HG03460 (cell line): ENCODE measurements around the gene PLOD1.
"Not testable (repeated sequence)": the region's sequence is repeated elsewhere in the genome, so short reads cannot be mapped to it uniquely, and the experiment has no call there.

Source experiments
- ATAC-seq: cut with Tn5 transposase; IDR thresholded peaks from one replicate; pipeline ENCODE4 v1.9.1; 2021; ENCODE audit not compliant: unreplicated experiment

Gene PLOD1

GRCh38 chr1:12003762-12004161 is 69.2 kb downstream of the PLOD1 start:
- no peak for ATAC-seq

DNA sequence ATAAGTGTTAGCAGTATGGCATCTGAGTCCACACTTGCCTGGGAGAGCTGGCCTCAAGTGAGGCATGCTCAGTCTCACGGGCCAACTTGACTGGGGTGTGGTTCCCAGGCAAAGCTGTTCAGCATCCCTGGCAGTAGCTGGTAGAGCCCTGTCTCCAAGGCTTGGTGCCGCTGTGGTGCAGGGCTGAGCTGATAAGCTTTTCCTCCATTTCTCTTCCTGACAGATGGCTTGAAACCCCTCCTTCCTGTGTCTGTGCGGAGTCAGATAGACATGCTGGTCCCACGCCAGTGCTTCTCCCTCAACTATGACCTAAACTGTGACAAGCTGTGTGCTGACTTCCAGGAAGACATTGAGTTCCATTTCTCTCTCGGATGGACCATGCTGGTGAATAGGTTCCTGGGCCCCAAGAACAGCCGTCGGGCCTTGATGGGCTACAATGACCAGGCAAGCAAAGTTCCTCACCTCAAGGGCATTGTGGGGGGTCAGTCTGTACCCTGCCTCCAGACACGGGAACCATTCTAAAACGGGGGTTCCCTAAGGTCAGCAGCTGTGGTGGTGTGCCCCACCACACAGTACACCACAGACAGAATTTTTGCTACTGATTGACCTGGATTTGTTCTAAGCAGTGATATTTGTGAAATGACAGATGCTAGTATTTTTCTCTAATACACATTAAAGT is 71.1 kb downstream of the PLOD1 start:
- no peak for ATAC-seq

GRCh38 chr1:12006167-12006921 is 71.8 kb downstream of the PLOD1 start:
- ATAC-seq: no peak

GRCh38 chr1:12007204-12007603 is 72.7 kb downstream of the PLOD1 start:
- no peak for ATAC-seq

DNA sequence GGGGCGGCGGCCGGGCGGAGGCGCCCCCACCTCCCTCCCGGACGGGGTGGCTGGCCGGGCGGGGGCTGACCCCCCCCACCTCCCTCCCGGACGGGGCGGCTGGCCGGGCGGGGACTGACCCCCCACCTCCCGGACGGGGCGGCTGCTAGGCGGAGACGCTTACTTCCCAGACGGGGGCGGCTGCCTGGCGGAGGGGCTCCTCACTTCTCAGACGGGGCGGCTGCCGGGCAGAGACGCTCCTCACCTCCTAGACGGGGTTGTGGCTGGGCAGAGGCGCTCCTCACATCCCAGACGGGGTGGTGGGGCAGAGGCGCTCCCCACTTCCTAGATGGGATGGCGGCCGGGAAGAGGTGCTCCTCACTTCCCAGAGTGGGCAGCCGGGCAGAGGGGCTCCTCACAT is 73.8 kb downstream of the PLOD1 start:
- not testable (repeated sequence) for ATAC-seq

GRCh38 chr1:12009318-12009947 is 74.9 kb downstream of the PLOD1 start:
- no peak for ATAC-seq

GRCh38 chr1:12010746-12011570 is 76.4 kb downstream of the PLOD1 start:
- ATAC-seq: no peak

DNA sequence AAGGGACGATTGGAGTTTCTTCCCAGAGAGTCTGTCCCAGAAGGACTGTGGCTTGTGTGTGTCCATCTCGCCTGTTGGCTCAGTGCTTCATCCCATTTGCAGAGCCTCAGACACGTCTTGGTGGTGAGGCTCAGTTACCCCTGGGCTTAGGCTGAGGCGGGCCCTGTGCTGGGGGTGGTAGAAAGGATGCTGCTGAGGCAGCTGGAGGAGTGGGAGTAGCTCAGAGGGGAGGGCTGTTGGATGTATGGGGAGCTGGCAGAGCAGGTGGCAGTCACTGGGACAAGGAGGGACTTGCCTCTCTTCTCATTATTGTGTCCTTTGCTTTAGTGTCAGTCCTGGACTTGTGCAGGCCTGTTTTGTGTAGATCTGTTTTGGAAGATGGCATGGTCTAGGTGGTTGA is 77.5 kb downstream of the PLOD1 start:
- ATAC-seq: no peak

- ATAC-seq: no peak
These were observed 78.2 kb downstream of the PLOD1 start for GRCh38 chr1:12012560-12013316.

GRCh38 chr1:12014141-12014991 is 79.8 kb downstream of the PLOD1 start:
- ATAC-seq: no peak

GRCh38 chr1:12015001-12015491 is 80.5 kb downstream of the PLOD1 start:
- ATAC-seq: no peak

DNA sequence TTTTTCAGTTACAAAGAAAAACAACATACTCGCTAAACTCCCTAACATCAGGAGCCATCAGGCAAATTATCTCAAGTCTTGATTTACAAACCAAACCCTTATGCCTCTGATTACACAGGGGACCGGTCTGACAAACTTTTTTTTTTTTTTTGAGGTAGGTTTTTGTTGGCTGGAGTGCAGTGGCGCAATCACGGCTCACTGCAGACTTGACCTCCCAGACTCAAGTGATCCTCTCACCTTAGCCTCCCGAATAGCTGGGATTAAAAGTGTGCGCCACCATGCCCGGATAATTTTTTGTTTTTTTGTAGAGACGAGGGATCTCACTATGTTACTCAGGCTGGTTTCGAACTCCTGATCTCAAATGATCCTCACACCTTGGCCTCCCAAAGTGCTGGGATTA is 81.0 kb downstream of the PLOD1 start:
- ATAC-seq: no peak

GRCh38 chr1:12016182-12016581 is 81.7 kb downstream of the PLOD1 start:
- ATAC-seq: no peak

DNA sequence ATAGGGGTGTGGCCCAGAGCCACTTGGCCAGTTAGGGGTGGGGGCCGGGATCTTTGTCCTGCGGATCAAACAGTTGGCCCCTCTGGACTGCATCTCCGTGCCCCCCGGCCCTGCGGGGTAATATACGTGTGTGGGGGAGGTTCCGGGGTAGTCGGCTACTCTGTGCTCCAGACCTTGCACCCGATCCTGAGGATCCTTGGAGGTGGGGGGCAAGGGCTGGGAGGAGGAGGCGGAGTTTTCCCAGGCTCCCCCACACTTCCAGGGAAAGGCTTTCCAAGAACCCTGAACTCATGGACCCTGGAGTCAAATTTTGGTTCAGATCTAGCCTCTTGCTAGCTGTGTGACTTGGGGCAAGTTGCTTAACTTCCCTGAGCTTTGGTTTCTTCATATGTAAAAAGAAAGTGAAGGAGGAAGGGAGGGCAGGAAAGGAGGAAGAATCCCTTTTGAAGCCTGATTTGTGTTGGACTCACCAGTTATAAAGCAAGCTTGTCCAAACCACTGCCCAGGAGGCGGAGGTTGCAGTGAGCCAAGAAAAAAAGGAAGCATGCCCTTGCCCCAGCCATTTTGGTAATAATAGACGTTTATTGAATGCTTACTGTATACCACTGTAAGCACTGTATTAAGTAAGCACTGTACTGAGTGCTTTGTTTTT is 85.5 kb downstream of the PLOD1 start:
- no peak for ATAC-seq

DNA sequence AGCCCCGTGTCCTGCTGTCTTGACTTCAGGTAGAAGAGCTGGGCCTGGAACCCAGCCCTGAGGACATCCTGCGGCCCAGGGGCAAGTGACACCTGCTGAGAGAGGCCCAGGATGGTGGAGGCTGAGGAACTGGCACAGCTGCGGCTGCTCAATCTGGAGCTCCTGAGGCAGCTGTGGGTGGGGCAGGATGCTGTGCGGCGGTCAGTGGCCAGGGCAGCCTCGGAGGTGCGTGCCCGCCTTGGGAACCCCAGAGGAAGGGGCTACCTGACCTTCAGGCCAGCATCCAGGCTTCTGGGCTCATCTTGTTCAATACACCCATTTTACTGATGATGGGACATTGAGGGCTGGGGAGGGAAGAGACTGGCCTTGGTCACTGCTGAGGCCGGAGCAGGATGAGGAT is 87.1 kb downstream of the PLOD1 start:
- ATAC-seq: no peak

GRCh38 chr1:12022036-12022435 is 87.5 kb downstream of the PLOD1 start:
- no peak for ATAC-seq
